K562 (cell line): ENCODE data around the gene SCAMP5. TPM values are rescaled to one million over a fixed set of nuclear protein-coding genes. Genes with fewer than 3 reads are reported as not detected.
A peak's percentile ranks its signal among the peaks of the same experiment; 100 is the strongest.

ENCODE experiments used
- CEBPZ ChIP-seq: fragments of 150-350 bp; IDR thresholded peaks from 2 replicates; pipeline ENCODE4 v1.6.1; 2014; ENCODE audit warnings: low read depth, mild to moderate bottlenecking, low read length, borderline replicate concordance
- ETS2 ChIP-seq: IDR thresholded peaks from 2 replicates; pipeline ENCODE4 v1.6.1; 2016; ENCODE audit warnings: borderline replicate concordance, missing genetic modification characterization, mild to moderate bottlenecking, moderate library complexity, missing compliant biosample characterization; ENCODE audit not compliant: poor library complexity, severe bottlenecking
- KLF16 ChIP-seq: IDR thresholded peaks from 2 replicates; pipeline ENCODE4 v1.6.1; 2016; ENCODE audit warnings: antibody characterized with exemption
- MXI1 ChIP-seq: IDR thresholded peaks from 2 replicates; pipeline ENCODE4 v1.6.1; 2011; ENCODE audit warnings: low read depth, mild to moderate bottlenecking, improper control_type of control experiment, low read length
- POU5F1 ChIP-seq: fragments of 150-350 bp; IDR thresholded peaks from 2 replicates; pipeline ENCODE4 v1.6.1; 2014; ENCODE audit warnings: borderline replicate concordance, low read length, low read depth, mild to moderate bottlenecking; ENCODE audit not compliant: partially characterized antibody
- RNF2 ChIP-seq: sonication (generic); IDR thresholded peaks from 2 replicates; pipeline ENCODE4 v1.6.1; 2016
- TFAP4 ChIP-seq: sonication (generic); formaldehyde crosslinking; IDR thresholded peaks from 2 replicates; pipeline ENCODE4 v1.8.0; 2022; ENCODE audit warnings: missing genetic modification reagents, mild to moderate bottlenecking, moderate library complexity, borderline replicate concordance
- THRAP3 ChIP-seq: fragments of 450-650 bp; IDR thresholded peaks from 2 replicates; pipeline ENCODE4 v1.6.1; 2016; ENCODE audit warnings: mild to moderate bottlenecking, inconsistent platforms, borderline replicate concordance
- VEZF1 ChIP-seq: fragments of 200-800 bp; sonication (Bioruptor generic); IDR thresholded peaks from 2 replicates; pipeline ENCODE4 v1.6.1; 2017; ENCODE audit warnings: missing genetic modification characterization, missing compliant biosample characterization
- ZNF277 ChIP-seq: fragments of 250-450 bp; sonication (Bioruptor Pico); IDR thresholded peaks from 2 replicates; pipeline ENCODE4 v1.8.0; 2022; ENCODE audit warnings: inconsistent platforms, mild to moderate bottlenecking, moderate library complexity, borderline replicate concordance
- polyA plus RNA-seq, 8 experiments: library from polyadenylated mRNA; depleted of rRNA in 4 of 8; stranded (reverse) in 5 of 8; unstranded in 3 of 8; fragments of >200 nt; fragmentation: Nextera tagmentation in 2 of 8; fragmentation: Illumina TruSeq in 1 of 8; extraction: Ambion mirVana in 2 of 8; extraction: Trizol in 1 of 8; gene quantifications; 2 replicates each; pipeline versions ENCODE4 v1.2.1 to v1.2.3, GENCODE V29; 2011 to 2014; ENCODE audit warnings: inconsistent platforms in 1 of 8, missing spikeins in 1 of 8
- total RNA-seq, 7 experiments: library from RNA; depleted of rRNA in 6 of 7; stranded (reverse); fragments of >200 nt in 6 of 7; fragmentation: Illumina TruSeq in 2 of 7; extraction: Trizol in 2 of 7; gene quantifications; 2 replicates each; pipeline versions ENCODE4 v1.2.1 to v1.2.3, GENCODE V29; 2011 to 2021; ENCODE audit warnings: low replicate concordance in 1 of 7

SCAMP5 gene
- total and polyA plus RNA-seq, 9 of the 15 experiments (the other 6 are each of a cell fraction or from before 2014, with no cell fraction given) = 0.09 to 0.29 (median 0.19) TPM; not detected in 5

GRCh38 chr15:75023181-75023871, 28.0 kb downstream of the SCAMP5 start, which contains the start of gene PPCDC (continued):
- no peak for TF ChIP-seq ZNF277 (CRISPR knock-in tag)
- TF ChIP-seq MXI1 = no peak; the same call in none of the 2 replicates
- no peak for TF ChIP-seq CEBPZ
- no peak for TF ChIP-seq POU5F1
- no peak for TF ChIP-seq ETS2 (tag)
- no peak for TF ChIP-seq THRAP3
- TF ChIP-seq TFAP4 (CRISPR knock-in tag) = peak; percentile 89
- TF ChIP-seq RNF2 = 0 out of 2 replicates have a peak, but pooled peaks have one; percentile 29
- no peak for TF ChIP-seq KLF16
- peak; percentile 65 for TF ChIP-seq VEZF1 (CRISPR knock-in tag)
